HK-2 (cell line): ENCODE results near the gene SAP25.
"Not testable (repeated sequence)": the region's sequence is repeated elsewhere in the genome, so short reads cannot be mapped to it uniquely, and the experiment has no call there.

Source experiments
- DNase-seq: peaks from one replicate; pipeline ENCODE4 v3.0.0-alpha.2; 2018; ENCODE audit not compliant: unreplicated experiment

The SAP25 gene

GRCh38 chr7:100535982-100536381, 37.7 kb downstream of the SAP25 start:
- DNase-seq = not testable (repeated sequence)

GRCh38 chr7:100532165-100533022, 41.3 kb downstream of the SAP25 start:
- DNase-seq = no peak

GRCh38 chr7:100528108-100528866, 45.4 kb downstream of the SAP25 start:
- not testable (repeated sequence) for DNase-seq

- not testable (repeated sequence) for DNase-seq
These were observed 50.5 kb downstream of the SAP25 start for GRCh38 chr7:100523192-100523591.
